Right lobe of liver (tissue), 4 donors: ENCODE data around the gene ACP6.

Source experiments
- POLR2A ChIP-seq: fragments of 450-650 bp; IDR thresholded peaks from one replicate; pipeline ENCODE4 v1.6.1; 2017; ENCODE audit warnings: antibody characterized with exemption, mild to moderate bottlenecking
- TF ChIP-seq, protein P1 (sequence below), 4 donors: fragments of 200-600 bp in 3 of 4; fragments of 450-650 bp in 1 of 4; IDR thresholded peaks; one replicate each; pipeline versions ENCODE4 v1.5.1 to v1.8.0; 2016 to 2022; ENCODE audit warnings: antibody characterized with exemption in 4 of 4, mild to moderate bottlenecking in 2 of 4
- donor health status: DM: no; HTN: no; CAD: no.
- donor health status: DM: no; HTN: no; CAD: no.
- donor health status: DM: no; HTN: yes; CAD: no.

GRCh38 chr1:147622731-147623130 is 47.6 kb downstream of the ACP6 start:
- TF ChIP-seq, protein P1, sequence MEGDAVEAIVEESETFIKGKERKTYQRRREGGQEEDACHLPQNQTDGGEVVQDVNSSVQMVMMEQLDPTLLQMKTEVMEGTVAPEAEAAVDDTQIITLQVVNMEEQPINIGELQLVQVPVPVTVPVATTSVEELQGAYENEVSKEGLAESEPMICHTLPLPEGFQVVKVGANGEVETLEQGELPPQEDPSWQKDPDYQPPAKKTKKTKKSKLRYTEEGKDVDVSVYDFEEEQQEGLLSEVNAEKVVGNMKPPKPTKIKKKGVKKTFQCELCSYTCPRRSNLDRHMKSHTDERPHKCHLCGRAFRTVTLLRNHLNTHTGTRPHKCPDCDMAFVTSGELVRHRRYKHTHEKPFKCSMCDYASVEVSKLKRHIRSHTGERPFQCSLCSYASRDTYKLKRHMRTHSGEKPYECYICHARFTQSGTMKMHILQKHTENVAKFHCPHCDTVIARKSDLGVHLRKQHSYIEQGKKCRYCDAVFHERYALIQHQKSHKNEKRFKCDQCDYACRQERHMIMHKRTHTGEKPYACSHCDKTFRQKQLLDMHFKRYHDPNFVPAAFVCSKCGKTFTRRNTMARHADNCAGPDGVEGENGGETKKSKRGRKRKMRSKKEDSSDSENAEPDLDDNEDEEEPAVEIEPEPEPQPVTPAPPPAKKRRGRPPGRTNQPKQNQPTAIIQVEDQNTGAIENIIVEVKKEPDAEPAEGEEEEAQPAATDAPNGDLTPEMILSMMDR (IDR thresholded peaks at IDR 0.05): no peak
- no peak for TF ChIP-seq POLR2A
